ENCODE data around the gene MED25. TPM values are rescaled to one million over a fixed set of nuclear protein-coding genes. Genes with fewer than 3 reads are reported as not detected.

The MED25 gene
- total RNA-seq, 1 donor from 2014 or later = 58.1 TPM

DNA sequence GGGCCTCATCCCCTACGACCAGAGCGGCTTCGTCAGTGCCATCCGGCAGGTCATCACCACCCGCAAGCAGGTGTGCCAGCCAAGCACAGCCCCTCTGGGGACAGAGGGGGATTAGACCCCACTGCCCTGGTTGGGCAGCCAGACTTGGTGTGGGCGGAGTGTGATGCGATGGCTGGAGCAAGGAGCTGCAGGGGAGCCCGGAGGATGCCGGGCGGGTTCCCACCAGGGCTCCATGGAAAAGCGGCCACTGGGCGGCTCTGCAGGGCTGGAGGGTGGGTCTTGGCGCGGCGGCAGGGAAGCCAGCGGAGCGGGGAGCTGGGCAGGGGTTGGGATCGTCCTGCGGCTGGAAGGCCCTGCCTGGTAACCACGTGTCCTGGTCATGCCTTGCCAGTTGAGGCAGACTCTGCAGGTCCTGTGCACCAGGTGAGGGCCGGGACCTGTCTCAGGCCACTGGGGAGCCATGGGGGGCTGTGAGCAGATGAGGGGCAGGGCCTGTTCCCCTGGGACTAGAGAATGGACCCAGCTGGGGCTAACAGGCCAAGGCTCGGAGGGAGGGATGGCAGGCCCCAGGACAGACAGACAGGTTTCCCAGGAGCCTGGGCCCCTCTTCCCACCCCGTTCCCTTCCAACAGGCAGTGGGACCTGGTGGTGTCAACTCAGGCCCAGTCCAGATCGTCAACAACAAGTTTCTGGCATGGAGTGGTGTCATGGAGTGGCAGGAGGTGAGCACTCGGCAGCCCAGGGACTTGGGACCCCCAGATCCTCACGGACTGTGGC lies 39.2 kb downstream of the MED25 start:
- TF ChIP-seq, protein P1, sequence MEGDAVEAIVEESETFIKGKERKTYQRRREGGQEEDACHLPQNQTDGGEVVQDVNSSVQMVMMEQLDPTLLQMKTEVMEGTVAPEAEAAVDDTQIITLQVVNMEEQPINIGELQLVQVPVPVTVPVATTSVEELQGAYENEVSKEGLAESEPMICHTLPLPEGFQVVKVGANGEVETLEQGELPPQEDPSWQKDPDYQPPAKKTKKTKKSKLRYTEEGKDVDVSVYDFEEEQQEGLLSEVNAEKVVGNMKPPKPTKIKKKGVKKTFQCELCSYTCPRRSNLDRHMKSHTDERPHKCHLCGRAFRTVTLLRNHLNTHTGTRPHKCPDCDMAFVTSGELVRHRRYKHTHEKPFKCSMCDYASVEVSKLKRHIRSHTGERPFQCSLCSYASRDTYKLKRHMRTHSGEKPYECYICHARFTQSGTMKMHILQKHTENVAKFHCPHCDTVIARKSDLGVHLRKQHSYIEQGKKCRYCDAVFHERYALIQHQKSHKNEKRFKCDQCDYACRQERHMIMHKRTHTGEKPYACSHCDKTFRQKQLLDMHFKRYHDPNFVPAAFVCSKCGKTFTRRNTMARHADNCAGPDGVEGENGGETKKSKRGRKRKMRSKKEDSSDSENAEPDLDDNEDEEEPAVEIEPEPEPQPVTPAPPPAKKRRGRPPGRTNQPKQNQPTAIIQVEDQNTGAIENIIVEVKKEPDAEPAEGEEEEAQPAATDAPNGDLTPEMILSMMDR (IDR thresholded peaks at IDR 0.05) = no peak
- no peak for DNase-seq (ENCODE audit: extremely low spot score, unreplicated experiment)
- no peak overlapping the region for H3K4me3 Mint-ChIP-seq (ENCODE audit: unreplicated experiment)
- H3K27ac Mint-ChIP-seq (ENCODE audit: unreplicated experiment) = peak overlapping the region; percentile 18
- peaks cover 27% of the 10 kb centered on the region for H3K4me1 Mint-ChIP-seq (ENCODE audit: unreplicated experiment)
- H3K9me3 Mint-ChIP-seq (ENCODE audit: unreplicated experiment) = no peaks in the 10 kb centered on the region
- H3K27me3 Mint-ChIP-seq (ENCODE audit: unreplicated experiment) = no peaks in the 10 kb centered on the region
- peaks cover 21% of the 10 kb centered on the region for H3K36me3 Mint-ChIP-seq (ENCODE audit: unreplicated experiment)

DNA sequence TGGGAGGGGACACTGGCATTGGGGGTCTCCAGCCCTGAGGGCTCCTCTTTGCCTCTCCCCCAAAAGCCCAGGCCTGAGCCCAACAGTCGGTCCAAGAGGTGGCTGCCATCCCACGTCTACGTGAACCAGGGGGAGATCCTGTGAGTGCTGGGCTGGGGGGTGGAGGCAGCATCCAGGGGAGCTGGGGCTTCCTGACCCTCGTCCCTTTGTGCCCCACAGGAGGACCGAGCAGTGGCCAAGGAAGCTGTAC lies 39.7 kb downstream of the MED25 start:
- TF ChIP-seq, protein P1 (IDR thresholded peaks at IDR 0.05) = no peak
- peaks cover 22% of the 10 kb centered on the region for H3K4me1 Mint-ChIP-seq (ENCODE audit: unreplicated experiment)
- no peaks in the 10 kb centered on the region for H3K9me3 Mint-ChIP-seq (ENCODE audit: unreplicated experiment)
- no peaks in the 10 kb centered on the region for H3K27me3 Mint-ChIP-seq (ENCODE audit: unreplicated experiment)
- H3K36me3 Mint-ChIP-seq (ENCODE audit: unreplicated experiment) = peaks cover 21% of the 10 kb centered on the region
- no peak overlapping the region for H3K4me3 Mint-ChIP-seq (ENCODE audit: unreplicated experiment)
- H3K27ac Mint-ChIP-seq (ENCODE audit: unreplicated experiment) = peak overlapping the region; percentile 18
- no peak for DNase-seq (ENCODE audit: extremely low spot score, unreplicated experiment)

DNA sequence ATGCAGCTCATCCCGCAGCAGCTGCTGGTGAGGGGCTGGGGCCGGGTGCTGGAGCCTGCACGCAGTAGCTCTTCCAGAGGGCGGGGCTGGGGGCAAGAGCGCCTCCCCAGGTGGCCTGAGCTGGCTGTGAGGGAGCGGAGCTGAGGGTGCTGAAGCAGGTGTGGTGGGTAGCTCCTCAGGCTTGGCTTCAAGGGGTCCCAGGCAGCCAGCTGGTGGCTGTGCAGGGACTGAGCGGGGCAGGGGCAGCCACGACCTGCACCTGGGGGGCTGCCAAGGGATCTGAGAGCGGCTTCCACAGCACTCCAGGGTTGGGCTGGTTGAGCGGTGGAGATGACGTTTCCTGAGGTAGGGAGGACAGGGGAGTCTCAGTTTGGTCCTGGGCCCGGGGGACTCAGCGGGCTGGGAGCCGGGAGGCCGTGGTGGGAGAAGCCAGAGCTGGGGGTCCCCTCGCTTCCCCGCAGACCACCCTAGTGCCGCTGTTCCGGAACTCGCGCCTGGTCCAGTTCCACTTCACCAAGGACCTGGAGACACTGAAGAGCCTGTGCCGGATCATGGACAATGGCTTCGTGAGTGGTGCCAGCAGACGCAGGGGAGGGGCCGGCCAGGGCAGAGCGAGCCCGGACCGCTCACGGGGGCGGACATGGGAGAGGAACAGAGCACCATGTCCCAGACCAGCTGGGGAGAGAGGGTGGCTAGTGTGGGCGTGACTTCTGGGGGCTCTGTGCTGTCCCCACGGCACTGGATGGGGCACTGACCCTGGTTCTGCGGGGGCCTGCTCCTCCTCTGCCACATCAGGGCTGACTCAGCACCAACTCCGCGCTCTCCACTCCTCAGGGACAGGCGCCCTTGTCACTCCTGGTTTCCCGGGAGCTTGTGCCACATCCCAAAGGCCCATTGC lies 40.2 kb downstream of the MED25 start:
- peaks cover 24% of the 10 kb centered on the region for H3K36me3 Mint-ChIP-seq (ENCODE audit: unreplicated experiment)
- TF ChIP-seq, protein P1 (IDR thresholded peaks at IDR 0.05) = no peak
- H3K4me3 Mint-ChIP-seq (ENCODE audit: unreplicated experiment) = no peak overlapping the region
- H3K27ac Mint-ChIP-seq (ENCODE audit: unreplicated experiment) = peak overlapping the region; percentile 47
- no peak for DNase-seq (ENCODE audit: extremely low spot score, unreplicated experiment)
- H3K4me1 Mint-ChIP-seq (ENCODE audit: unreplicated experiment) = peaks cover 19% of the 10 kb centered on the region
- no peaks in the 10 kb centered on the region for H3K9me3 Mint-ChIP-seq (ENCODE audit: unreplicated experiment)
- H3K27me3 Mint-ChIP-seq (ENCODE audit: unreplicated experiment) = no peaks in the 10 kb centered on the region

DNA sequence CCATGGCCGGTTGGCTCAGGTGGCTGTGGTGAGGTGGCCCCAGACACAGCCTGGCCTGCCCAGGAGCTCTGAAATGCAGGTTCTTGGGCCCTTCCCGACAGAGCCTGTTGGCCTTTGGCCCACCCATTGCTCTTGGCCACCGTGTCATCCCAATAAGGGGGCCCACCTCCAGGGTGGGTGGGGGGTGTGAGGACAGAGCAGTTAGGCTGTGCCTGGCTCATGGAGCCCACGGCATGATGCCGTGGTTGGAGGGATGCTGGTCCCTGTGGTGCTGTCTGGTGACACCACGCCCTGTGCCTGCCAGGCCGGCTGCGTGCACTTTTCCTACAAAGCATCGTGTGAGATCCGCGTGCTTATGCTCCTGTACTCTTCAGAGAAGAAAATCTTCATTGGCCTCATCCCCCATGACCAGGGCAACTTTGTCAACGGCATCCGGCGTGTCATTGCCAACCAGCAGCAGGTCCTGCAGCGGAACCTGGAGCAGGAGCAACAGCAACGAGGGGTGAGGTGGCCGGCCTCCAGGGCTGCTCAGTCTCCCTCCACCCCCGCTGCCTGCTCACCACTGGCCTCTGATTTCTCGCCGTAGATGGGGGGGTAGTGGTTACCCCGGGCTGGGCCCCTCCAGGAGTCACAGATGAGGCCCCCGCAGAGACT lies 41.7 kb downstream of the MED25 start:
- H3K27me3 Mint-ChIP-seq (ENCODE audit: unreplicated experiment) = no peaks in the 10 kb centered on the region
- TF ChIP-seq, protein P1 (IDR thresholded peaks at IDR 0.05) = no peak
- H3K27ac Mint-ChIP-seq (ENCODE audit: unreplicated experiment) = no peak overlapping the region
- peaks cover 29% of the 10 kb centered on the region for H3K36me3 Mint-ChIP-seq (ENCODE audit: unreplicated experiment)
- H3K4me1 Mint-ChIP-seq (ENCODE audit: unreplicated experiment) = peaks cover 12% of the 10 kb centered on the region
- H3K4me3 Mint-ChIP-seq (ENCODE audit: unreplicated experiment) = no peak overlapping the region
- no peak for DNase-seq (ENCODE audit: extremely low spot score, unreplicated experiment)
- H3K9me3 Mint-ChIP-seq (ENCODE audit: unreplicated experiment) = no peaks in the 10 kb centered on the region

All from osteocyte (in vitro differentiated cells).